ENCODE data around the gene GLE1. TPM values are rescaled to one million over a fixed set of nuclear protein-coding genes. Genes with fewer than 3 reads are reported as not detected.
"Not testable (repeated sequence)": the region's sequence is repeated elsewhere in the genome, so short reads cannot be mapped to it uniquely, and the experiment has no call there.

Gene GLE1
- total and polyA plus RNA-seq, 2 donors (not counting 1 experiment from before 2014, with no cell fraction given), result 14.7 to 23.6 TPM

DNA sequence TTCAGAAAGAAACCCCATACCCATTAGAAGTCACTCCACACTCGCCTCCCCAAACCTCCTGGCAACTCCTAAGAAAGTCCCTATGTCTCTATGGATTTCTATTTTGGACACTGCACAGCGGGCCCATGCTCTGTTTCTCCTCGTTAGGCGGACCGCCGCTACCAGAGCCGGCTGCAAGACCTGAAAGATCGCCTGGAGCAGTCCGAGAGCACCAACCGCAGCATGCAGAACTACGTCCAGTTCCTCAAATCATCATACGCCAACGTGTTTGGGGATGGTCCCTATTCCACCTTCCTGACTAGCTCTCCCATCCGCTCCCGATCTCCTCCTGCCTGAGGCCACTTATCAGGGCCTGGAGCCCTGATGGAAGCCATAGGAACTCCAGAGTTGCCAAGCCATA, 4.6 kb upstream of the GLE1 start:
- DNase-seq (ENCODE audit: low read depth in 2 of 2), result no peak
- Histone ChIP-seq H2AFZ (ENCODE audit: low read length) (no peak overlapping the region), H3K4me1 (ENCODE audit: control insufficient read depth, extremely low read depth, insufficient read depth, low read length) (peaks cover 2% of the 10 kb centered on the region), H3K4me3 (replicated peaks in 1 of 4; ENCODE audit: control extremely low read depth in 1 of 4, insufficient read depth in 1 of 4, low read depth in 3 of 4, low read length in 4 of 4) (no peak overlapping the region), H3K79me2 (ENCODE audit: control insufficient read depth, insufficient read depth, low read length) (peaks cover 3% of the 10 kb centered on the region), H3K9ac (ENCODE audit: insufficient read depth, low read length) (no peak overlapping the region), H4K20me1 (ENCODE audit: control insufficient read depth, extremely low read depth, insufficient read depth, low read length) (no peaks in the 10 kb centered on the region), H3K27me3 (ENCODE audit: control insufficient read depth, insufficient read depth, low read length) (no peaks in the 10 kb centered on the region), H3K36me3 (ENCODE audit: control insufficient read depth, insufficient read depth, low read length) (peaks cover 11% of the 10 kb centered on the region), H3K27ac (ENCODE audit: insufficient read depth, low read length) (no peak overlapping the region), H3K9me3 (ENCODE audit: control insufficient read depth, insufficient read depth, low read depth, low read length) (no peaks in the 10 kb centered on the region), H3K4me2 (ENCODE audit: extremely low read depth, insufficient read depth, low read length) (no peak overlapping the region)
- TF ChIP-seq, protein P1, sequence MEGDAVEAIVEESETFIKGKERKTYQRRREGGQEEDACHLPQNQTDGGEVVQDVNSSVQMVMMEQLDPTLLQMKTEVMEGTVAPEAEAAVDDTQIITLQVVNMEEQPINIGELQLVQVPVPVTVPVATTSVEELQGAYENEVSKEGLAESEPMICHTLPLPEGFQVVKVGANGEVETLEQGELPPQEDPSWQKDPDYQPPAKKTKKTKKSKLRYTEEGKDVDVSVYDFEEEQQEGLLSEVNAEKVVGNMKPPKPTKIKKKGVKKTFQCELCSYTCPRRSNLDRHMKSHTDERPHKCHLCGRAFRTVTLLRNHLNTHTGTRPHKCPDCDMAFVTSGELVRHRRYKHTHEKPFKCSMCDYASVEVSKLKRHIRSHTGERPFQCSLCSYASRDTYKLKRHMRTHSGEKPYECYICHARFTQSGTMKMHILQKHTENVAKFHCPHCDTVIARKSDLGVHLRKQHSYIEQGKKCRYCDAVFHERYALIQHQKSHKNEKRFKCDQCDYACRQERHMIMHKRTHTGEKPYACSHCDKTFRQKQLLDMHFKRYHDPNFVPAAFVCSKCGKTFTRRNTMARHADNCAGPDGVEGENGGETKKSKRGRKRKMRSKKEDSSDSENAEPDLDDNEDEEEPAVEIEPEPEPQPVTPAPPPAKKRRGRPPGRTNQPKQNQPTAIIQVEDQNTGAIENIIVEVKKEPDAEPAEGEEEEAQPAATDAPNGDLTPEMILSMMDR (conservative IDR thresholded peaks at IDR 0.05 in 1 of 2, IDR thresholded peaks at IDR 0.05 in 1 of 2; ENCODE audit: low read depth in 1 of 2, low read length in 2 of 2), result no peak
- TF ChIP-seq EZH2 (IDR thresholded peaks at IDR 0.05; ENCODE audit: low read length, missing control alignments), result no peak

DNA sequence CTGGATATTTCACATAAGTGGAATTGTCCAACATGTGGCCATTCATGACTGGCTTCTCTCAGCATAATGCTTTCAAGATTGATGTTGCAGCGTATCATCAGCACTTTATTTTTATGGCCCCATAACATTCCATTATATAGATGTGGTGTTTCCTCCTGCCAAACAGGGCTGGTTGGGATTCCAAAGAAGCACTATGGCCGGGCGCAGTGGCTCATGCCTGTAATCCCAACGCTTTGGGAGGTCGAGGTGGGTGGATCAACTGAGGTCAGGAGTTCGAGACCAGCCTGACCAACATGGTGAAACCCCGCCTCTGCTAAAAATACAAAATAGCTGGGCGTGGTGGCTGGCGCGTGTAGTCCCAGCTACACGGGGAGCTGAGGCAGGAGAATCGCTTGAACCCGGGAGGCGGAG, 1.1 kb upstream of the GLE1 start:
- H3K36me3 ChIP-seq (ENCODE audit: control insufficient read depth, insufficient read depth, low read length); H3K4me2 ChIP-seq (ENCODE audit: extremely low read depth, insufficient read depth, low read length); H3K9ac ChIP-seq (ENCODE audit: insufficient read depth, low read length); H2AFZ ChIP-seq (ENCODE audit: low read length); H3K9me3 ChIP-seq (ENCODE audit: control insufficient read depth, insufficient read depth, low read depth, low read length); H3K4me3 ChIP-seq (replicated peaks in 1 of 4; ENCODE audit: control extremely low read depth in 1 of 4, insufficient read depth in 1 of 4, low read depth in 3 of 4, low read length in 4 of 4); H4K20me1 ChIP-seq (ENCODE audit: control insufficient read depth, extremely low read depth, insufficient read depth, low read length); H3K79me2 ChIP-seq (ENCODE audit: control insufficient read depth, insufficient read depth, low read length); H3K27ac ChIP-seq (ENCODE audit: insufficient read depth, low read length); DNase-seq (ENCODE audit: low read depth in 2 of 2); H3K4me1 ChIP-seq (ENCODE audit: control insufficient read depth, extremely low read depth, insufficient read depth, low read length); H3K27me3 ChIP-seq (ENCODE audit: control insufficient read depth, insufficient read depth, low read length): not testable (repeated sequence)

GRCh38 chr9:128503870-128504269, 649 bp upstream of the GLE1 start:
- Histone ChIP-seq H4K20me1 (ENCODE audit: control insufficient read depth, extremely low read depth, insufficient read depth, low read length) (no peaks in the 10 kb centered on the region), H3K79me2 (ENCODE audit: control insufficient read depth, insufficient read depth, low read length) (peaks cover 9% of the 10 kb centered on the region), H3K4me3 (replicated peaks in 1 of 4; ENCODE audit: control extremely low read depth in 1 of 4, insufficient read depth in 1 of 4, low read depth in 3 of 4, low read length in 4 of 4) (peak overlapping the region; percentile 74 to 99 (median 94)), H3K4me1 (ENCODE audit: control insufficient read depth, extremely low read depth, insufficient read depth, low read length) (peaks cover 2% of the 10 kb centered on the region), H3K9me3 (ENCODE audit: control insufficient read depth, insufficient read depth, low read depth, low read length) (no peaks in the 10 kb centered on the region), H2AFZ (ENCODE audit: low read length) (no peak overlapping the region), H3K36me3 (ENCODE audit: control insufficient read depth, insufficient read depth, low read length) (peaks cover 3% of the 10 kb centered on the region), H3K4me2 (ENCODE audit: extremely low read depth, insufficient read depth, low read length) (peak overlapping the region; percentile 82), H3K9ac (ENCODE audit: insufficient read depth, low read length) (no peak overlapping the region), H3K27me3 (ENCODE audit: control insufficient read depth, insufficient read depth, low read length) (no peaks in the 10 kb centered on the region), H3K27ac (ENCODE audit: insufficient read depth, low read length) (no peak overlapping the region)
- peak; percentile 17 to 36 for DNase-seq (ENCODE audit: low read depth in 2 of 2)
- no peak for TF ChIP-seq EZH2 (IDR thresholded peaks at IDR 0.05; ENCODE audit: low read length, missing control alignments)
- TF ChIP-seq, protein P1 (conservative IDR thresholded peaks at IDR 0.05 in 1 of 2, IDR thresholded peaks at IDR 0.05 in 1 of 2; ENCODE audit: low read depth in 1 of 2, low read length in 2 of 2), result no peak
